ENCODE measurements around the gene MRTO4.
"Not testable (repeated sequence)": the region's sequence is repeated elsewhere in the genome, so short reads cannot be mapped to it uniquely, and the experiment has no call there.

The MRTO4 gene

DNA sequence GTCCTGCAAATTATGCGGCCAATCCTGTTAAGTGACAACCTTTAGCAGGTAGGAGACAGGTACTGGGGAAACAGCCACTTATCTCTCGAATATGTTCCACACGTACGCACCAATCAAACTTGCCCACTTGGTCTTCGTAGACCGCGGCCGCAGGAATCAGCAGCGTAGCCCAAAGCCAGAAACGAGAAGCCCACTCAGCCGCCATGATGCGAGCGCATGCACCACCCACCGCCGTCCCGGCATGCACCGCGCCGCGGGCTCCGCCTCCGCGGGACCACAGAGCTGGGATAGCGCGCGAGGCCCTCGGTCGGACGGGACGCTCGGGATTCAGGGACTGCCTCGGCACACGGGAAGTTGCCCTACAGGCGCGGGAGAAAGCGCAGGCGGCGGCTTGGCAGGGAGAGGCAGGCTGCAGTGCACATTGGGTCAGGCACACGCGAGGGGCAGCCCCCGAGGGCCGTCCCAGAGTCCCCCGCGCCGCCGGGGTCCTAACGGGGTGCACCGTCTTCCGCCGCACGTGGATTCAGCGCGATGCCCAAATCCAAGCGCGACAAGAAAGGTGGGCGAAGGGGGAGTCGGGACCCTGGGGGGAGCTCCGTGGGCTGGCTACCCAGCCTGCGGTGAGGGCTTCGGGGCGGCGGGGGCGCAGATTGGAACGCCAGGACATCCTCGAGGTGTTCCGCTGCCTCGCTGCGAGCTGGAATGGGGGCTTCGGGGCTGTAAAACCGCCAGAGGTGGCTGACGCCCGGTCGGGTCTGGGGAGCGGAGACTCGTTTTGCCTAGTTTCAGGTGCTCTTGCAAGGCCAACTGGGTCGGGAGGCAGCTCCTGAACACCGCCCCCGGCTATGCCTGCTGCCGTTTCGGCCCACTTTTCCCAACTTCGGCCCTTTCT lies at the start of gene MRTO4, which contains the start of gene EMC1:
MRTO4 (plus strand) TSS at position 501 of the 892 bp plus-strand sequence; CDS start at position 532, 31 bp downstream.
EMC1 (minus strand) TSS at position 220 of the 892 bp plus-strand sequence; CDS start at position 205, 15 bp downstream.
- peak; percentile 89 for DNase-seq (ENCODE audit: low read depth, low spot score)

DNA sequence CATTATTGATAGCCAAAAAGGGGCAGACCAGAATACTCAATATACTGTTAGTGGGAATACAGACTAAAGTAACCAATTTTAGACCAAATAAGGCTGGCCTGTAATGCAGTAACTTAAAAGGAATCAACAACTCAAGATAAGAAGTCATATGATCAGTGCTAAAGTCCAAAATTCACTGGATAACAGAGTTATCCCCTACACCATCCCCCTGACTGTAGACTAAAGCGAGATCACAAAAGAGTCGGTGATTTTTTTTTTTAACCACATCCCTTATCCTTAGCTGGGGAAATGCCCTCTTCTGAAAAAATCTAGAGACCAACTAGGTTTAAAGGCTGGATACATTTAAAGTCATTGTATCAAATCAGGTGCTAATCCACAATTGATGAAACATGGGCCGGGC lies 49.2 kb upstream of the MRTO4 start:
- no peak for DNase-seq (ENCODE audit: low read depth, low spot score)

DNA sequence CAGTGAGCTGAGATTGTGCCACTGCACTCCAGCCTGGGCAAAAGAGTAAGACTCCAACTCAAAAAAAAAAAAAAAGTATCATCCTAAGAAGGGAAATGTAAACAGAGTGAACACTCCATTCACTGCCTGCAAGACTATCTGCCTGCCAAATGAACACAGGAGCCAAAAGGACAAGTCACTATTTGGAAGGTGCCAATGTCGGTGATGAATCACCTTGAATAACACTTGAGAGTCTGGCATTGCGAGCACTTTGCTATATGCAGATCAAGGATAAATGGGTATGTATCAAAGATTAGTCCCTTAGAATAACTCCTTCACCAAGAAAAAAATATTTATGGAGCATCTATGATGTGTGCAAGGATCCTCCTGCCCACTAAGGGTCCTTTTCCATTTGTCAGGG lies 48.2 kb upstream of the MRTO4 start:
- no peak for DNase-seq (ENCODE audit: low read depth, low spot score)

DNA sequence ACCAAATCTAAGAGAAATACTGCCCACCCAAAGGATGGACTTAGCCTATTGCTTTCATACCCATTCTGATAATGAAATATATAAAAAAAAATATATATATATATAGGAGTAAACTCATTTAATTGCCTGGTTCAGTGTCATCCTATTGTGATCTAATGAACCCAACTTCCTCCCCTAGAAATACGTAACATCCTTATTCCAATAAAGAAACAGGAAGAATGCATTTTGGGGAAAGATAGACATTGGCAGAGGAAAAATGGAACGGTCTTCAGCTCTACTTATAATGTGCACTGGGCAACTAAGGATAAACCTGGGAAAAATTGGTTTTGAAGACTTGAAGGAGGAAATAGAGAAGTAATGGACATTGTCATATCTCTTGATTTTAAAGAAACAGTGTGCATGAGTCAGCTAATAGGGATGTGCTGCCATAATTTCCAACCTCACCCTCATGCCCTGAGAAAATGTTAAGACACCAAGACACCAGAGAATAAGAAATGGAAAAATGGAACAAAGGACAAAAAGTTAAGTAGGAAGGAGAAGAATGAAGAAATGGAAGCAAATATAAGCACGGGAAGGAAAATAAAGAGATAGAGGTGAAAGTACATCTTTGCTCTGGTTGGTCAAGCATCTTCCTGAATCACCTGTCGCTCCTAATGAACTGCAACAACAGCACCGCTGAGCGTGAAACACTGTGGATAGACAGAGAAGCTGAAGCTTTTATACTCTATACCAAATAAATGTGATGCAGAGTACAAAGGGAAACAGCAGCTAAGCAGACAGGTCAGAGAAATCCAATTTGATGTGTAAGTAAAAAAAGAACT lies 46.9 kb upstream of the MRTO4 start:
- DNase-seq (ENCODE audit: low read depth, low spot score): no peak

DNA sequence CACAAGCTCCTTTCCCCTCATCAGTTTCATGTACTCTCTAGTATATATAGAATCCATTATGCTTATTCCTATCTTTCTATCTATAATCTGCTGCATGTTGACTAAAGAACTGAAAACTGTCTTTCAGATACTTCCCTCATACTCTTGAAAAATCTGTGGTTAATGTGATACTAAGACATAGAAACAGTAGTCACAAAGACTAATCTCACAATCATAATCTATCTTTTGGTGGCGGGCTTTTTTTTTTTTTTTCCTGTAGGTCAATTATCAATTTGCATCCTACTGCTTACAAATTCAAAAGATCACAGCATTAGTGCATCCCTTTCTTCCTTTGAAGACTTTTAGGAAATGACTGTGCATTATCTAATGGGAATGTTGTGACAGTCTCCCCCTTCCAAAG lies 46.2 kb upstream of the MRTO4 start:
- DNase-seq (ENCODE audit: low read depth, low spot score): no peak

DNA sequence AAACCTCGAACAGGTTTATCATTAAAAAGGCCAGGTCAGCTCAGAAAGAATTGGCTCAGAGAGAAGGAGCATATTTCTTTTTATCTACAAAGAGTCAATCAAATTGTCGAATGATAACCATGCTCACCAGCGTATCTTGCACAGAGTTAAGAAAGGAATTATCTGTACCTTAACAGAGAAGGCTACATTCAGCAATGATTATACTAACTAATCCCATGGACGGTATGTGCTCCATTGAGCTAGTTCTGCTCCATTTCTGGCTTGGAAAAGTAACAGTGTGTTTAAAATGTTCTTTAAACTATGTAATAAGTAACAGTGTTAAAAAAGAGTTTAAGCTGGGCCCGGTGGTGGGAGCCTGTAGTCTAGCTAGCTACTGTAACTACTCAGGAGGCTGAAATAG lies 45.8 kb upstream of the MRTO4 start:
- no peak for DNase-seq (ENCODE audit: low read depth, low spot score)

DNA sequence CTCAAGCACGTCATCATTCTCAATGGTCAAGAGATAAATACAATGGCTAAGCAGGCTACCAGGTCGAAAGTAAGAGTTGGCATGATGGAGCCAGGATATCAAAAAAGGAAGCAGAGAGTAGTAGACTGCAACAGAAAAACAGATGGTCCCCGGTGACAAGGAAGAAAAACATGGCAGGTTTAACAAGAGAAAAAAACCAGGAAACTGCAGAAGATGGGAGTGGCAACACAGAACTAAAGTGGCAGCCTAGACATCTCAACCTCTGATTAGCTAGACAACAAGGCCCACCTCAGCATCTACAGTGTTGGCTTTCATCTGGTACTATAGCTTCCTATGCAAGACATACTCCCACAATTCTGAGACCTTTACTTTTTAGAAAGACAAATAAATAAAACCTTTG lies 44.7 kb upstream of the MRTO4 start:
- DNase-seq (ENCODE audit: low read depth, low spot score): no peak

DNA sequence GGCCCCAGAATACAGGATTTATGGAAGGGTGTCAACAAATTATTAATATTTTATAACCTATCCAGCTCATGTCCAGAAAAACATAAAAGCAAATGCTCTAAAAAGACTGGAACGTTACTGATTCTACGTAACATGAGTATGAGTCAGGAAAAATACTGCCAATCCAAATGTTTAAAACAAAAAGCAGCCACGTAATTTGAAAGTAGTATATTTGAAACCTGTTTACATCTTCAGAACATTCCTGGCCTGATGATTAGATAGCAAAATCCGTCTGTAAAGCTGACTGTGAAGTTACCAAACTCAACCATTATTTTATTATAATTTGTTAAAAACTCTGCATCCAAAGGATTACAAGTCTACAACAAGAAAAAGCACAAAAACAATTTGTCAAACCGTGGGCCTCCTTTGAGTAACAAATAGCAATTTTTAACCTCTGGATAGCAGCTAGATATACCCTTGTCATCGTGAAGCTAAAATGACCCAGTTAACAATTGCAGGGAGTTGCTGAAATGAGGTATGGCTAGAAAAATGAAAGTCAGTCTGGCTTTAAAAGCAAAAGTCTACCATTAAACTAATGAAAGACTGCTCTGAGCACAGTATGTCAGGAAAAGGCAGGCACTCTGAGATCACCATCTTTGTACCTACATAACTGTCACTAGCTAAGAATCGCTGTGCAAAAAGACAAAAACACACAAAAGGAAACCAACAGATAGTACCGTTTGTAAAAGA lies 42.7 kb upstream of the MRTO4 start:
- DNase-seq (ENCODE audit: low read depth, low spot score): no peak

DNA sequence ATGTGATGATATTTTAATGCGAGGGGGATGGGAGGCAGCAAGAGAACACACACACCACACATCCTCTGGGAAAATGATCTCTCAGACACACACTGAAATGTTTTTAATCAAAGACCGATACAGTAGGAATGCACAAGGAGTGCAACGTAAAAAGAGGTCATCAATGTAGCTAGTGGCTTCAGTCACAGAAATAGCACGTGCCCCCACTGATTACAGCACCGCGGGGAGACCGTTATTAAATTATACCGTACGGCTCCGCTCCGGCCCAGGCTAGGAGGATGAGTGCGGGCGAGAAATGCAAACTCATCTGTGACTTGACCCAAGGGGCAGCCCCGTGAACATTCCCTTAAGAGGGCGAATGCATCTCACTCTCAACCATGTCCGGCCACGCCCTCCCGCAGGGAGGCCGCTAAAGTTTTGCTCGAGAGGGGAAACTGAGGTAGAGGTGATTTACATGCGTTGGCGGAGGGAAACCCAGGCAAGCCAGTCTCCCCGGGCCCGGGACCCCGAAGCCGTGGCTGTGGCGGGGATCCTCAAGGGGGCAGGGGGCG lies 42.1 kb upstream of the MRTO4 start:
- DNase-seq (ENCODE audit: low read depth, low spot score): peak; percentile 70

DNA sequence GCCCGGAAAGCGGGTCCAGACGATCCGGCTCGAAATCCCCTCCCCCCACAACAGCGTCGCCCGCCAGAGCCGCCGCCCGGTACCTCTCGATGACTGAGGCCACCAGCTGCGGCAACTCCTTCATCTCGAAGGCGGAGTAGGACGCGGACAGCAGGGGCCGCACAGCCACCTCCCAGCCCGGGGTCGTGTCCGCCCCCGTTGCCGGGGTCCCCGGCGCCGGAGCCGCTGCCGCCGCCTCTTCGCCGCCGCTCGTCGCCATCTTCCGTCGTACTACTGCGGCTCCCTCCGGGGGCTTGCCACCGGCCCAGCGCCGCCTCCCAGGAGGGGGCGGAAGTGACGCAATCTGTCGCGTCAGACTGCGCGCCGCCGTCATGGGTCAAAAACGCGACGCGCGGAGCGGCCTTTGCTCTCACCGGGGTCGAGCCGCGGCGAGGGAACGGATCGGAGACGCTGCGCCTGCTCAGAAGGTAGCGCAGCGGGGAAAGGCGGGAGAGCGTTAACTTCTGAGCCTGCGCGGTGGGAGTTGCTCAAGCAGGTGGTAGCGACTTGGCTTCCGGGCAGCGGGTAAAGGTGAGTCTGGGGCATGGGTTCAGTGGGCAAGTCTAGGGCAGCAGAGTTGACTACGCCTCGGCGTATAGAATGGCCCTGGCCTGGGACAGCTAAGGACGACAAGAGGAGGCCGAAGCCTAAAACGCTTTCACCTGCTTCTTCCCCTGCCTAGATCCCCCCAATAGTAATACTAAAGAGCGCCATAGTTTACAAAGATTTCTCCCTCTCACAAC lies 41.4 kb upstream of the MRTO4 start, which contains the start of gene UBR4:
UBR4 (minus strand) TSS at position 277 of the 782 bp plus-strand sequence; CDS start at position 259, 18 bp downstream.
- DNase-seq (ENCODE audit: low read depth, low spot score): peak; percentile 98

DNA sequence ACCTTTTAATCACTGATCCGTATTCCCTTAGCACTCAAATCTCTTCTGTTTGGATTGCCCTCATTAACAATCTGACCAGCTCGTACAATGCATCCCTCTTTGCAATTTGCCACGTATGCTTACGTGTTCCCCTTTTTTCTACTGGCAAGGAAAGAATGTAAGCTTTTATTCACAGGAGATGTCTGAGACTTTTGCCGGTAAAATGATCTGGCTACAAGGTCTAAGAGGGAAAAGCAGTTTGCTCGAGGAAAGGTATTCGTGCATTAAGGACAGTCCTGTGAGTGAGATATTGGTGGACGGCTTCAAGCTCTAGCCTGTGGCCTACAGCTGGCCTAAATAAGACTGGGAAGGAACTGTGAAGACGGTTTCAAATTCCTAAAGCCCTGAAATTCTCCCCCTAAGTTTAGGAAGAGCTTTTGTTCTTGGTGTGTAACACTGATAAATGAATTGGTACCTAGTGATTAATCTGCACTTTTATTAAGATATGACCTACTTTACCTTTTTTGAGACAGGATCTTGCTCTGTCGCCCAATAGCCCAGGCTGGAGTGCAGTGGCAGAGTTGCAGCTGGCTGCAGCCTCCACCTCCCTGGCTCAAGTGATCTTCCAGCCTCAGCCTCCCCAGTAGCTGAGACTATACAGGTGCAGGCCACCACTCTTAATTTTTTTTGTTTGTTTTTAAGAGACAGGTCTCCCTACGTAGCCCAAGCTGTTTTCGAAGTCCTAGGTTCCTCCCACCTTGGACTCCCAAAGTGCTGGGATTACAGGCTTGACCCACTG lies 40.6 kb upstream of the MRTO4 start:
- DNase-seq (ENCODE audit: low read depth, low spot score): peak; percentile 49

DNA sequence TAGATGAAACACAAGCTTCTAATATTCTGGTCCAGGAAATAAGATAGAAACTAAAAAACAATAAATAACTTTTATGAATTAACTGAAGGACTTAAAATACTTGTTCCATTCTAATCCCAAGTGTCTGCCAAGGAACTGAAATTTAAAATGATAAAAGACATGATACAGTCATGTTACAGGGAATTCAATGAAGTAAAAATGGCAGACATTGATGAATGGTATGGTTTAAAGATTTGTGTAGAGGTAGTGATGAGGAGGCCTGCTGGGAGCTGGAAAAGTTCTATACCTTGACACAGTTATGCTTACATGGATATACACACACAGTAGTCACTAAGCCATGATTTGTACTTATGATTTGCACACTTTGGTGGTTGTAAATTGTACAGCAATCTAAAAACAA lies 39.4 kb upstream of the MRTO4 start:
- no peak for DNase-seq (ENCODE audit: low read depth, low spot score)

DNA sequence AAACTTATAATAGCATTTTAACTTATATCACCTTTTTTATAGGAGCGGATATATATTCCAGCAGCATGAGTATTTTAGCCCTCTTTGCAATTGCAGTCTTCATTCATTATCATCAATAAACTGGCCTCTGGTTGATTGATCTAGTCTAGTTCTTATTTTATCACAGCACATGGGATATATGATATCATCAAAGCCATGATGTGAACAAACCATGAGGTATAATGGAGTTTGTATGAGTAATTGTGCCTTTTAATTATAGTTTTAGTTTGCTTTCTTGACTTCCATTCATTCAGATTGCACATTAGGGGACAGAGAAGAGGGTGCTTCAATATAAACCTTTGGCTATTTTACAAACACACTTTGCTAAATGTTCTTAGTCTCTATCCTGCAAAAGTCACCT lies 38.0 kb upstream of the MRTO4 start:
- no peak for DNase-seq (ENCODE audit: low read depth, low spot score)

DNA sequence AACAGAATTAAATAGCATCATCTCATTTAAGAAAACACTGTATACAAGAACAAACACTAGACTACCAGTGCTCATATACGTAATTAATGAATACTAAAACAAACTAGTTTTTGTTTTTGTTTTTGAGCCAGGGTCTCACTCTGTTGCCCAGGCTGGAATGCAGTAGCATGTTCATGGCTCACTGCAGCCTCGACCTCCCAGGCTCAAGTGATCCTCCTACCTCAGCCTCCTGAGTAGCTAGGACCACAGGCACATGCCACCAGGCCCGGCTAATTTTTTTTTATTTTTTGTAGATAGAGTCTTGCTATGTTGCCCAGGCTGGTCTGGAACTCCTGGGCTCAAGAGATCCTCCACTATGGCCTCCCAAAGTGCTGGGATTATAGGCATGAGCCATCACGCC lies 35.0 kb upstream of the MRTO4 start:
- not testable (repeated sequence) for DNase-seq (ENCODE audit: low read depth, low spot score)

DNA sequence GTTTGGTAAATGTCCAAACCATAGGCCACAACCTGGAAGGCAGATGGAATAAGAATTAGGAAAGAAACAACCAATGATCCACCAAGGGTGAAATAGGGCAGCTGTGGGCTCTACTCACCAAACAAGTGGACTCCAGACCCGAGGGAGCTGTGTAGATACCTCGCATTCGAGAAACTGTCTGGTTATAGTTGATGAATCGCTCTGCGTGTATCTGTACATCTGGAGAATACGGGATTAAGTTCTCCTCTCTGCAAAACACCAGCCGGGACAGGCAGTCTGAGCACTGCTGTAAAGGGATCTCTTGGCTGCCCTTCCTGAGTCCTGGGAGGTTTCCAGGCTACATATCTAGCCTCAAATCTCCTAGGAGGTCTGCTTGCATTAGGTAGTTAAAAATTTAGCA lies 32.2 kb upstream of the MRTO4 start:
- no peak for DNase-seq (ENCODE audit: low read depth, low spot score)

DNA sequence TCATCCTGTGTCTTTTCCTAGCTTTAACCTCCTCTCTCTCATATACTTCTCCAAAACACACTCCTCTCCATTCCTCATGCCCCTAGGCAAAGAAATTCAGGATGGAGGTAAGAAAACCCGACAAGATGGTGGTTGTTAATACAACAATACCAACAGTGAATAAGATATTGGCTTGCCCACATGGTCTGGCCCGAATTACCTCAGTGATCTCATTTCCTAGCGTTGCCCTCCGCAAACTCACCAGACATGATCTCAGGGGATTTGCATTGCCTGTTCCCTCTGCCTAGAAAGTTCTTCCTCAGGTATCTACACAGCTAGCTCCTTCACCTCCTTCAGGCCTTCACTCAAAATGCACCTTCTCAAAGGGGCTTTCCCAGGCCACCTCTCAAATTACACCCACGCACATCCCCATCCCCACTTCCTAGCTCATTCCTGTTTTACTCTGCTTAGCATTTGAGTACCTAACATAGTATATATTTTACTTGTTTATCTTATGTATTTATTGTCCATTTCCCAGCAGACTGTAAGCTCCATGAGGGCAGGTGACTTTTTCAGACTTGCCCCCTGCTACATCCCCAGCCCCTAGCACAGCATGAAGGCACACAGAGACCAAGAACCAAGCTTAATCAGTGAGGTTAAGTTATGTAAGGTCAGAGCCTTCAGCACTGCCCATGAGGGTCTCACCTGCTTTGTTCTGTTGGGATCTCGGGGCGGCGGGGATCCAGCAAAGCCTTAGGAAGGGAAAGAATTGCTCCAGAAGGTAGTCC lies 31.3 kb upstream of the MRTO4 start:
- peak; percentile 5 for DNase-seq (ENCODE audit: low read depth, low spot score)

DNA sequence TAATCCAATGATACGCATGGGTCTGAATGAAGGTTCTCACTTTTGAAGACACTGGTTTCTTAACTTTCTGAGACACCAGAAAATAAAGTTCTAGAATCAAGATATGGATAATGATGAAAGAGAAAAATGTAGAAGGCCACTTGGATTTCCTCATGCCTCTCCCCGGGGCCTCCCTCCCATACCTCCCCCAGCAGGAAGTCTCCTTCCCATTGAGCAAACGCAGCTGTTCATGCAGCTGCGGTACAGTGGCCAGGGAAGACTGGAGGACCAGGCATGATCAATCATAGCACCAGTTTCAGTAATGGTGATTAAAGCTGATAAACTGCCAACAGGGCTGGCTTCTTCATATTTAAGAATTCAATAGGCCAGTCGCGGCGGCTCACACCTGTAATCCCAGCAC lies 30.6 kb upstream of the MRTO4 start:
- no peak for DNase-seq (ENCODE audit: low read depth, low spot score)

DNA sequence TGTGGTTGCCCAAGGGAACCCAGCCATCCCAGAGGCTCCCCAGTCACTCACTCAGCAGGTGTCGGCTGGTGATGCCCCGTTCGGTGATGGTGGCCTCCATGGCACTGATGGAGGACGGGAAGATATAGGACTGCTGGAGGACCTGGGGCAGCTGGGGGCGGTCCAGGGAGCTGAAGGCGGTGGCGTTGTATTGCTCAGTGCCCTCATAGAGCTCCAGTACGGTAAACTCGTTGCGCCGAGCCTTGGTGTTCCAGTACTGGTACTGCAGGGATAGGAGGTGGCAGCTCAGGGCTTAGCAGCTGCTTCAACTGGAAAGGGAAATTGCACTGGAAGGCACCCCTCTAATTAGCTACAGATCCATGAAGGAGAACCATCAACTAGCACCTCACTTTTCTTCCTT lies 29.0 kb upstream of the MRTO4 start:
- DNase-seq (ENCODE audit: low read depth, low spot score): no peak
